ENCODE measurements around the gene KLHL29. TPM values are rescaled to one million over a fixed set of nuclear protein-coding genes. Genes with fewer than 3 reads are reported as not detected.

Gene KLHL29
- total RNA-seq, 1 experiment from 2014 or later: 16.7 TPM

GRCh38 chr2:23476786-23477185, 91.8 kb downstream of the KLHL29 start:
- TF ChIP-seq EZH2phosphoT487 (IDR thresholded peaks at IDR 0.05; ENCODE audit: borderline replicate concordance) (no peak), ATF3 (IDR thresholded peaks at IDR 0.05) (no peak), POLR2AphosphoS5 (IDR thresholded peaks at IDR 0.05; ENCODE audit: low read depth, low read length) (no peak), FOSL1 (IDR thresholded peaks at IDR 0.05; ENCODE audit: low read depth) (no peak), RAD21 (IDR thresholded peaks at IDR 0.05; ENCODE audit: low read depth) (no peak), CTCF (IDR thresholded peaks at IDR 0.05 in 2 of 3, conservative IDR thresholded peaks at IDR 0.05 in 1 of 3; ENCODE audit: borderline replicate concordance in 1 of 3, insufficient read depth in 1 of 3, low read depth in 2 of 3, low read length in 2 of 3) (no peak), POLR2A (IDR thresholded peaks at IDR 0.05; ENCODE audit: borderline replicate concordance, extremely low read depth, insufficient read depth, insufficient read length) (no peak), SIN3A (IDR thresholded peaks at IDR 0.05; ENCODE audit: low read depth) (no peak), ZBTB33 (IDR thresholded peaks at IDR 0.05; ENCODE audit: extremely low read depth, insufficient replicate concordance, low read length) (no peak), MAX (IDR thresholded peaks at IDR 0.05) (no peak), REST (IDR thresholded peaks at IDR 0.05; ENCODE audit: low read depth) (no peak), TCF7L2 (IDR thresholded peaks at IDR 0.05; ENCODE audit: borderline replicate concordance, extremely low read depth, insufficient read depth, insufficient read length) (no peak), ZNF274 (IDR thresholded peaks at IDR 0.05; ENCODE audit: low read depth, low read length) (no peak), SRF (IDR thresholded peaks at IDR 0.05; ENCODE audit: low read depth) (no peak), ZFX (IDR thresholded peaks at IDR 0.05) (no peak), YY1 (IDR thresholded peaks at IDR 0.05; ENCODE audit: extremely low read depth, insufficient replicate concordance, low read depth, low read length) (no peak), ELF1 (IDR thresholded peaks at IDR 0.05; ENCODE audit: borderline replicate concordance, low read depth) (no peak), EGR1 (IDR thresholded peaks at IDR 0.05; ENCODE audit: low read depth) (no peak), CEBPB (IDR thresholded peaks at IDR 0.05; ENCODE audit: low read depth) (no peak)
- H3K9me2 ChIP-seq (ENCODE audit: insufficient read depth): no peaks in the 10 kb centered on the region
- ChIA-PET RAD21 (ENCODE audit: low non-redundant PET in 1 of 2, low total read pairs in 2 of 2, uncharacterized antibody in 2 of 2, unreplicated experiment in 2 of 2) (no interaction called here), CTCF (no interaction called here), POLR2A (no interaction called here)
- no peak overlapping the region for H3K4me2 ChIP-seq (ENCODE audit: low read length)
- H4K20me1 ChIP-seq (ENCODE audit: insufficient read depth): no peaks in the 10 kb centered on the region
- H3K36me3 ChIP-seq (ENCODE audit: control insufficient read depth in 1 of 2, insufficient read depth in 2 of 2, low read length in 2 of 2): no peaks in the 10 kb centered on the region
- intact Hi-C loops (cut with micrococcal nuclease): no loop called here
- H3K27me3 ChIP-seq (ENCODE audit: insufficient read depth, low read length): no peaks in the 10 kb centered on the region
- DNase-seq (ENCODE audit: low read depth, low spot score) (no peak), ATAC-seq (no peak)
- H3K4me3 ChIP-seq (replicated peaks in 1 of 2; ENCODE audit: low read depth in 1 of 2, low read length in 2 of 2): no peak overlapping the region
- no peaks in the 10 kb centered on the region; the same call in 1 of the 2 replicates for H3K79me2 ChIP-seq (ENCODE audit: insufficient read depth, low read length)
- H3K27ac ChIP-seq (ENCODE audit: low read depth, low read length): no peak overlapping the region
- H3K4me1 ChIP-seq (ENCODE audit: control insufficient read depth in 1 of 2, insufficient read depth in 2 of 2, low read length in 2 of 2): peaks cover 13 to 18% of the 10 kb centered on the region in 2 experiments
- no peak overlapping the region for H3K9ac ChIP-seq (ENCODE audit: low read length)
- no peak overlapping the region for H2AFZ ChIP-seq (ENCODE audit: low read depth, low read length, poor library complexity, severe bottlenecking)
- no peaks in the 10 kb centered on the region for H3K9me3 ChIP-seq (ENCODE audit: control insufficient read depth in 1 of 2, insufficient read depth in 1 of 2, low read depth in 1 of 2, low read length in 2 of 2)
- BruUV-seq (replicated peaks): no TSS peak
